ENCODE results near the gene RAB34.
"Not testable (repeated sequence)": the region's sequence is repeated elsewhere in the genome, so short reads cannot be mapped to it uniquely, and the experiment has no call there.

RAB34 gene

GRCh38 chr17:28728364-28729200 is 10.9 kb upstream of the RAB34 start, which contains the start of gene NEK8:
TSS of gene NEK8 (plus strand) at chr17:28728788. CDS start at chr17:28728814, 26 bp downstream.
- no peak for DNase-seq (ENCODE audit: low read depth)

- DNase-seq (ENCODE audit: low read depth), result no peak
Measured at GRCh38 chr17:28726627-28727491, 9.2 kb upstream of the RAB34 start.

GRCh38 chr17:28726226-28726626 is 8.6 kb upstream of the RAB34 start, which contains the start of gene TLCD1:
TSS of gene TLCD1 (minus strand) at chr17:28726233. CDS start at chr17:28726097, 136 bp downstream.
- no peak for DNase-seq (ENCODE audit: low read depth)

DNA sequence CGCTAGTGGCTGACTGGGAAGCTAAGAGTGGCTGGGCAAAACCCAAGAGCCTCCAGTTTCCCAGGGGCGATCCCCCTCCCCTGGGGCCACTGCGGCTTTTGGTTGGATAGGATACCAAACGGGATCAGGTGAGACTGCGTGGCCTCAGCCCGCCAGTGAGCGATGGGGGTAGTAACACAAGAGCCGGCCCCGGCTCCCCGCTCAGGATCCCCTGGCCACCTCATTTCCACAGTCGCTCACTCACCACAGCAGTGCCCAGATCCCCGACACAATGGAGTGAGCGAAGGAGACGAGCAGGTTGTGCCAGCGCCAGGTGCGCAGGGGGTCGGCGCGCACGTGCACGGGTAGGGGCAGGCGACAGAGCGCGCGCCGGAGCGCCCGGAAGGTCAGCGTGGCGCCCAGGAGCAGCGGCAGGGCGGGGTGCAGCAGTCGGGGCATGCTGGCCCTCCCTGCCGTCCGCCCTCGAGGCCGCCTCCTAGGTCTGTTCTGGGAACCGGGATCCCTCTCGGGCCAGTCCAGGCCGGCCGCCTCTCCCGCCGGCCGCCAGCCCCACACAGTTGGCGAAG is 8.1 kb upstream of the RAB34 start:
- no peak for DNase-seq (ENCODE audit: low read depth)

- DNase-seq (ENCODE audit: low read depth), result no peak
Measured at GRCh38 chr17:28725166-28725659, 7.5 kb upstream of the RAB34 start.

DNA sequence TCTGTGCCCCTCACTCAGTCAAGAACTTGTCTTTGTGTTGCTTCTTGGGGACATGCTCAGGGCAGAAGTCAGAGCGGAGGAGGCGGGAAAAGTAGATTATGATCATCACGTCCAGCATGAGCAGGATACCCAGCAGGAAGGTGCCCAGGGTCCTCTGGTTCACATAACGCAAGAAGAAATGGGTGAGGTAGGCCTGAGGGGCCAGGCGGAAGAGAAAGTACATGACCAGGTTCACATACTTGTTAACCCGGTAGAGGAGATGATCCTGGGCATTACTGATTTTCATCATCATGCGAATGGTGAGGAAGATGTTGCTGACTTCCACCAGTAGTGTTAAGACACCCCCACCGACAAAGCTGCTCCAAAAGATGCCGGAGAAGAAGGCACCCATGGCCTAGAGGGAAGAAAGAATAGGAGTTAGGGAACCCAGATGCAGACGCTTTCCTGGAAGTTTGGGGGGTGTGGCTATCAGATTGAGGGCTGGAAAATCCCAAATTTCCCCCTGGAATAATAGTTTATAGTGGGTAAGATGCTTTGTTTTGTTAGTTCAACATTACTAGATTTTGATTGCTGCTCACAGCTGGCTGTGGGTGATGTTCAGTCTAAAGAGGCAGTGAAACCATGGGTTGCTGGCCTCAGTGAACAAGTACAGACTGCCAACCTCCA is 7.0 kb upstream of the RAB34 start:
- no peak for DNase-seq (ENCODE audit: low read depth)

GRCh38 chr17:28723836-28724499 is 6.3 kb upstream of the RAB34 start:
- not testable (repeated sequence) for DNase-seq (ENCODE audit: low read depth)

DNA sequence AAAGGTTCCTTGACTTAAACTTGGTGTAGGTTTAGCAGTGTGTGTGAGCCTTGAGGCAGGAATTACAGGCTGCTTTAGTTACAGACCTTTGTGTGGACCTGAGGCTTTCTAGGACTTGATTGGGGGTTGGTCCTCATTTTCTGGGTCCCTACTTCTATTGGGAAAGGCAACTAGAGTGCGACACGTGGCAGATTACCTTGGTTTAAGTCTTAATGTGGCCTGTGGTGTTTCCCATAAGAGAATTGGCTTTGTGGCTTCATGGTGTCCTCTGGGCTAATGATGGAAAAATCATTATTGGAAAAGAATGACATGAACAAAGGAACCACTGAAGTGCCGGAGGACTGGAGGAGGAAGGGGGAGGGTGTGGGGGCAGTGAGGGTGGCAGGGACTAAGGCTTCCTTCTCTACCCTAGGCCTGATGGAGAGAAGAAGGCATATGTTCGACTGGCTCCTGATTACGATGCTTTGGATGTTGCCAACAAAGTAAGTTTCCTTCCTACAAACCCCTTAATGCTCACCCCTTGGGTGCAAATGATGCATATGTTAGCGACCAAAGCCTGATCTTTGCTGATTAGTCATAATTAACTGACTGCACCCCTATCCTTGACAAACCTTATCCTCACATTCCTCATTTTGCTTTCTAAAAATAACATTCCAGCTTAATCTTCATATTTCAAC is 5.6 kb upstream of the RAB34 start:
- no peak for DNase-seq (ENCODE audit: low read depth)

DNA sequence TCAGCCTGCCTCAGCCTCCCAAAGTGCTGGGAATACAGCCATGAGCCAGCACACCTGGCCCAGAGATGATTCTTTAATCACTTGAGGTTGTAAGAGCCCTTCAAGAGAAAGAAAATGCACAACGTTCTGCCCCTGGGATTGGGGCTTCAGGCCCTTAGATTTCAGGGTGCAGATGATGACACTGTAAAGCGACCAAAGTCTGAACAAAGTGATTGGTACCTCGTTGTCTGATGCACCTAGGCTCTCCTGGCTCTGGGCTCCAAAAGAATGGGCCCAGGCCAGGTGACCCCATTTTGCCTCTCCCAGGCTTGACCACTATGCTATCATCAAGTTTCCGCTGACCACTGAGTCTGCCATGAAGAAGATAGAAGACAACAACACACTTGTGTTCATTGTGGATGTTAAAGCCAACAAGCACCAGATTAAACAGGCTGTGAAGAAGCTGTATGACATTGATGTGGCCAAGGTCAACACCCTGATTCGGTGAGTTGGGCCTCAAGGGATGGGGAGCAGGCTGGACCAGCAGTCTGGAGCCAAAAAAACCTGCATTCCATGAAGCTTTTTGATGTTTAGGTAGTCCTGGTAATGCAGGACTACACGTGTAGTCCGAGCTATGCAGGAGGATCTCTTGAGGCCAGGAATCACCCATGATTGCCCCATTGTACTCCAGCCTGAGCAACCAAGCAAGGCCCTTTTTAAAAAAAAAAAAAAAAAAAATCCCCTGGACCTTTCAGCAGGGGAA is 4.9 kb upstream of the RAB34 start:
- no peak for DNase-seq (ENCODE audit: low read depth)

DNA sequence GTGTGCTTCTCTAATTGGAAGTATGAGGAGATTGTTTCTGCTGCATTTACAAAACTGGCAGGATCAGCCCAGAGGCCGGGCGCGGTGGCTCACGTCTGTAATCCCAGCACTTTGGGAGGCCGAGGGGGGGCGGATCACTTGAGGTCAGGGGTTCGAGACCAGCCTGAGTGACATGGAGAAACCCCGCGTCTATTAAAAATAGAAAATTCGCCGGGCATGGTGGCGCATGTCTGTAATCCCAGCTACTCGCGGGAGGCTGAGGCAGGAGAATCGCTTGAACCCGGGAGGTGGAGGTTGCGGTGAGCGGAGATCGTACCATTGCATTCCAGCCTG is 3.3 kb upstream of the RAB34 start:
- not testable (repeated sequence) for DNase-seq (ENCODE audit: low read depth)

- DNase-seq (ENCODE audit: low read depth), result no peak
Measured at GRCh38 chr17:28720247-28720996, 2.8 kb upstream of the RAB34 start.

- DNase-seq (ENCODE audit: low read depth), result no peak
Measured at GRCh38 chr17:28719021-28719433, 1.4 kb upstream of the RAB34 start.

GRCh38 chr17:28718333-28719020 is 809 bp upstream of the RAB34 start:
- DNase-seq (ENCODE audit: low read depth), result no peak

DNA sequence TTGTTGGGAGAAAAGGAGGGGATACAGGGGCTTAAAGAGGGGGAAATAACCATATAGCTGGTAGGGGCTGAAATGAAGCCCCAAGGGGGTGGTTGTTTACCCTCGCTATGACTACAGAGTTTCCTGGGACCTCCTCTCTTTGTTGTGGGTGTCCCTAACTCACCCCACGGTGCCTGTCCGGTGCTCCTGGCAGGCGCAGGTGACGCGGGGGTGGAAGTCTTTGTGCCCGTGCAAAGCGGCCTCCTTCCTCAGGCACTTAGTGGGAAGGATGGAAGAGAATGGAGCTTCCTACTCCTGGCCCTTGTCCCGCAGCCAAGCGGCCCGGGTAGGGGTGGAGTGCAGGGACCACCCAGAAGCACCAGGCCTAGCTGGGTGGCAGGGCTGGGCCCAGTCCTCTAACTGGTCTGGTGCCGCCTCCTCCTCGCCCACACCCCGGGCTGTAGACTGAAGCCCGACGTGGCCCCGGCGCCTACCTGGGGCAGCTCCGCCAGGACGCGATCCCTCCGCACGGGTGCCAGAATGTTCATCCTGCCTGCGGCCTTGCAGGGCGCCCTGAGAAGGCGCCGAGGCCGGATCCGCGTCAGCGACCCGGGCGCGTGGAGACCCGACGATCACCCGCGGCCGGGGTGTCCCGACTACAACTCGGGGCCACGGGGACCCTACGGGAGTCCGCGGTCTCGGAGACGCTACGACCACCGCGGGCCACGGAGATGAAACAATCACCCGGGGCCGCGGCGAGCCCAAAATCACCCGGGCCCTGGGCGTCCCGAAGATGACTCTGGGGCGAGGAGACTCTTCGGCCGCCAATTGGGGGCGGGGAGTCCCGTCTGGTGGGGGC is 709 bp downstream of the RAB34 start:
- DNase-seq (ENCODE audit: low read depth), result no peak

GRCh38 chr17:28715217-28715616 is 2.5 kb downstream of the RAB34 start:
- DNase-seq (ENCODE audit: low read depth), result no peak

GRCh38 chr17:28714281-28714680 is 3.4 kb downstream of the RAB34 start:
- no peak for DNase-seq (ENCODE audit: low read depth)

- DNase-seq (ENCODE audit: low read depth), result no peak
Measured at GRCh38 chr17:28712705-28713415, 4.8 kb downstream of the RAB34 start.

All from GM04503 (cell line).